ENCODE results near the gene PRKG1.

PRKG1 gene

GRCh38 chr10:51786016-51786683 is 711.9 kb downstream of the PRKG1 start:
- DNase-seq, result no peak

- DNase-seq, result no peak
Observed at GRCh38 chr10:51786684-51787035, 712.4 kb downstream of the PRKG1 start.

GRCh38 chr10:51788273-51788672 is 714.0 kb downstream of the PRKG1 start:
- no peak for DNase-seq

GRCh38 chr10:51789118-51789517 is 714.8 kb downstream of the PRKG1 start:
- no peak for DNase-seq

GRCh38 chr10:51789903-51790302 is 715.6 kb downstream of the PRKG1 start:
- DNase-seq, result no peak

- DNase-seq, result no peak
Observed at GRCh38 chr10:51792678-51793077, 718.4 kb downstream of the PRKG1 start.

GRCh38 chr10:51800121-51800520 is 725.8 kb downstream of the PRKG1 start:
- no peak for DNase-seq

GRCh38 chr10:51800725-51801424 is 726.6 kb downstream of the PRKG1 start:
- DNase-seq, result no peak

GRCh38 chr10:51802030-51802429 is 727.7 kb downstream of the PRKG1 start:
- DNase-seq, result no peak

- no peak for DNase-seq
Observed at GRCh38 chr10:51804866-51805265, 730.6 kb downstream of the PRKG1 start.

GRCh38 chr10:51806079-51806835 is 732.0 kb downstream of the PRKG1 start:
- DNase-seq, result no peak

- no peak for DNase-seq
Observed at GRCh38 chr10:51808187-51808586, 733.9 kb downstream of the PRKG1 start.

GRCh38 chr10:51815723-51816122 is 741.4 kb downstream of the PRKG1 start:
- no peak for DNase-seq

GRCh38 chr10:51821045-51821444 is 746.8 kb downstream of the PRKG1 start:
- no peak for DNase-seq

GRCh38 chr10:51821745-51822144 is 747.5 kb downstream of the PRKG1 start:
- no peak for DNase-seq

GRCh38 chr10:51832652-51833383 is 758.5 kb downstream of the PRKG1 start:
- no peak for DNase-seq

GRCh38 chr10:51834548-51834947 is 760.3 kb downstream of the PRKG1 start:
- DNase-seq, result no peak

GRCh38 chr10:51838471-51838870 is 764.2 kb downstream of the PRKG1 start:
- no peak for DNase-seq

GRCh38 chr10:51843966-51844365 is 769.7 kb downstream of the PRKG1 start:
- no peak for DNase-seq

GRCh38 chr10:51846856-51847506 is 772.7 kb downstream of the PRKG1 start:
- DNase-seq, result no peak

- DNase-seq, result no peak
Observed at GRCh38 chr10:51852297-51852696, 778.0 kb downstream of the PRKG1 start.

GRCh38 chr10:51857305-51857704 is 783.0 kb downstream of the PRKG1 start:
- DNase-seq, result no peak

- no peak for DNase-seq
Observed at GRCh38 chr10:51860257-51860656, 786.0 kb downstream of the PRKG1 start.

Data from CD4-positive, alpha-beta T cell treated with Interleukin-6 for 4 hours (primary cell).